PC-3 (cell line): Measurements from ENCODE around the gene NDE1.

Source experiments
- EZH2 ChIP-seq: fragments of 300-600 bp; sonication (generic); IDR thresholded peaks from one replicate; pipeline ENCODE4 v1.6.1; 2017; ENCODE audit warnings: antibody characterized with exemption, mild to moderate bottlenecking, low read length; ENCODE audit not compliant: unreplicated experiment
- TF ChIP-seq, protein P1 (sequence below): fragments of 300-600 bp; sonication (generic); conservative IDR thresholded peaks from 2 replicates; pipeline ENCODE4 v1.5.1; 2017; ENCODE audit warnings: antibody characterized with exemption, low read depth, mild to moderate bottlenecking, low read length

GRCh38 chr16:15639061-15639568 is 10.9 kb upstream of the NDE1 start:
- no peak for TF ChIP-seq EZH2
- TF ChIP-seq, protein P1, sequence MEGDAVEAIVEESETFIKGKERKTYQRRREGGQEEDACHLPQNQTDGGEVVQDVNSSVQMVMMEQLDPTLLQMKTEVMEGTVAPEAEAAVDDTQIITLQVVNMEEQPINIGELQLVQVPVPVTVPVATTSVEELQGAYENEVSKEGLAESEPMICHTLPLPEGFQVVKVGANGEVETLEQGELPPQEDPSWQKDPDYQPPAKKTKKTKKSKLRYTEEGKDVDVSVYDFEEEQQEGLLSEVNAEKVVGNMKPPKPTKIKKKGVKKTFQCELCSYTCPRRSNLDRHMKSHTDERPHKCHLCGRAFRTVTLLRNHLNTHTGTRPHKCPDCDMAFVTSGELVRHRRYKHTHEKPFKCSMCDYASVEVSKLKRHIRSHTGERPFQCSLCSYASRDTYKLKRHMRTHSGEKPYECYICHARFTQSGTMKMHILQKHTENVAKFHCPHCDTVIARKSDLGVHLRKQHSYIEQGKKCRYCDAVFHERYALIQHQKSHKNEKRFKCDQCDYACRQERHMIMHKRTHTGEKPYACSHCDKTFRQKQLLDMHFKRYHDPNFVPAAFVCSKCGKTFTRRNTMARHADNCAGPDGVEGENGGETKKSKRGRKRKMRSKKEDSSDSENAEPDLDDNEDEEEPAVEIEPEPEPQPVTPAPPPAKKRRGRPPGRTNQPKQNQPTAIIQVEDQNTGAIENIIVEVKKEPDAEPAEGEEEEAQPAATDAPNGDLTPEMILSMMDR, result no peak
